Ascending aorta (tissue), 2 donors: ENCODE results near the gene SPIC. TPM values are rescaled to one million over a fixed set of nuclear protein-coding genes. Genes with fewer than 3 reads are reported as not detected.

Source experiments
- DNase-seq, 2 donors: peaks; one replicate each; pipeline ENCODE4 v3.0.0-alpha.2; 2019; ENCODE audit warnings: low spot score in 2 of 2
- H3K27ac ChIP-seq, 2 donors: fragments of 200-600 bp; sonication (generic); one replicate each; pipeline ENCODE4 v1.5.1; 2016 to 2017; ENCODE audit warnings: mild to moderate bottlenecking in 1 of 2
- H3K27me3 ChIP-seq: fragments of 200-600 bp; sonication (generic); one replicate; pipeline ENCODE4 v1.5.1; 2017
- H3K36me3 ChIP-seq, 2 donors: fragments of 200-600 bp; sonication (generic); one replicate each; pipeline ENCODE4 v1.5.1; 2016
- H3K4me1 ChIP-seq, 2 donors: fragments of 200-600 bp; sonication (generic); one replicate each; pipeline ENCODE4 v1.5.1; 2016 to 2017; ENCODE audit warnings: mild to moderate bottlenecking in 1 of 2
- H3K4me3 ChIP-seq, 2 donors: fragments of 200-600 bp; sonication (generic); one replicate each; pipeline ENCODE4 v1.5.1; 2016 to 2017; ENCODE audit warnings: mild to moderate bottlenecking in 1 of 2
- H3K9me3 ChIP-seq, 2 donors: fragments of 200-600 bp; sonication (generic); one replicate each; pipeline ENCODE4 v1.5.1; 2016
- intact Hi-C: fragments of 100-400 bp; cut with DNase I; formaldehyde crosslinking; loops from one replicate; pipeline ENCODE4 v1.15.1; 2023
- total RNA-seq: library from RNA; depleted of rRNA; stranded (reverse); fragments of >200 nt; gene quantifications from one replicate; pipeline ENCODE4 v1.1.0, GENCODE V29; 2016
- TF ChIP-seq, protein P1 (sequence below), 3 experiments: fragments of 200-600 bp in 2 of 3; fragments of 450-650 bp in 1 of 3; sonication (generic) in 2 of 3; IDR thresholded peaks; one replicate each; pipeline ENCODE4 v1.5.1; 2016 to 2019; ENCODE audit warnings: antibody characterized with exemption in 3 of 3, mild to moderate bottlenecking in 1 of 3, moderate library complexity in 1 of 3

The SPIC gene
- total RNA-seq, 1 donor from 2014 or later = not detected

DNA sequence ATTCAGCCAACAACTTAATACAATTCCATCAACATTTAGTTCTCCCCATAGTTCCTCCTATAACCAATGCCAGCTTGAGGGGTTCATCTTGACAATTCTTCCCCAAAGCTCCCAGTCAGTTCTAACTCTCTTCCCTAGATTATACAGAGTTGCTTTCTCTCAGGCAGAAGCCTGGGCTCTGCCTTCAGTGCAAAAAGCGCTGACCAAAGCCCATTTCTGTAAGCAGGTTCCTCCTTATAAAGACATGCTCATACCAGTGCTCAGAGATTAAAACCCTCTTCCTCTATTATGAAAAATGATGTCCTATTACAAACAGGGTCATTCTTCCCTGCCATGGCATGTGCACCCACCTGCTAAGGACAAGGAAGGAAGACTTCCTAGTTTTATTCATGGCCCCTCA, 16.2 kb downstream of the SPIC start:
- Histone ChIP-seq H3K27me3 (no peaks in the 10 kb centered on the region), H3K4me1 (no peaks in the 10 kb centered on the region), H3K36me3 (no peaks in the 10 kb centered on the region), H3K9me3 (no peaks in the 10 kb centered on the region), H3K27ac (no peak overlapping the region), H3K4me3 (no peak overlapping the region)
- DNase-seq = no peak
- TF ChIP-seq, protein P1, sequence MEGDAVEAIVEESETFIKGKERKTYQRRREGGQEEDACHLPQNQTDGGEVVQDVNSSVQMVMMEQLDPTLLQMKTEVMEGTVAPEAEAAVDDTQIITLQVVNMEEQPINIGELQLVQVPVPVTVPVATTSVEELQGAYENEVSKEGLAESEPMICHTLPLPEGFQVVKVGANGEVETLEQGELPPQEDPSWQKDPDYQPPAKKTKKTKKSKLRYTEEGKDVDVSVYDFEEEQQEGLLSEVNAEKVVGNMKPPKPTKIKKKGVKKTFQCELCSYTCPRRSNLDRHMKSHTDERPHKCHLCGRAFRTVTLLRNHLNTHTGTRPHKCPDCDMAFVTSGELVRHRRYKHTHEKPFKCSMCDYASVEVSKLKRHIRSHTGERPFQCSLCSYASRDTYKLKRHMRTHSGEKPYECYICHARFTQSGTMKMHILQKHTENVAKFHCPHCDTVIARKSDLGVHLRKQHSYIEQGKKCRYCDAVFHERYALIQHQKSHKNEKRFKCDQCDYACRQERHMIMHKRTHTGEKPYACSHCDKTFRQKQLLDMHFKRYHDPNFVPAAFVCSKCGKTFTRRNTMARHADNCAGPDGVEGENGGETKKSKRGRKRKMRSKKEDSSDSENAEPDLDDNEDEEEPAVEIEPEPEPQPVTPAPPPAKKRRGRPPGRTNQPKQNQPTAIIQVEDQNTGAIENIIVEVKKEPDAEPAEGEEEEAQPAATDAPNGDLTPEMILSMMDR (IDR thresholded peaks at IDR 0.05) = no peak
- intact Hi-C loops = no loop called here

DNA sequence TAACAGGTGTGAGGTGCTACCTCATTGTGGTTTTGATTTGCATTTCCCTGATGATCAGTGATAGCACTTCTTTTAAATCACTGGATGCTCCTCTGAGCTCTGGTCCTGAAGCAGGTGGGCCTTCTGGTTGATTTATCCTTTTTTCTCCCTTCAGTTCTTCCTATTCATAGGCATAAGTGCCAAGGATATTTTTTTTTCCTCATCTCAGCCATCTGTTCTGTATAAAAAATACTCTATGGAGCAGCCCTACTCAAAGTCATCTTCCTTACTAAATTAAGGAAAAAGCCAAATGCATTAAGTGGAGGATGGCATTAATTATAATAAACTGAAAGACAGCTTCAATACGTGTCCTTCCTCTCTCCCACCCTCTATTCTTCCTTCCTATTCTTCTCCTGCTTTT, 18.4 kb downstream of the SPIC start:
- Histone ChIP-seq H3K4me1 (no peaks in the 10 kb centered on the region), H3K27me3 (no peaks in the 10 kb centered on the region), H3K27ac (no peak overlapping the region), H3K9me3 (no peaks in the 10 kb centered on the region), H3K36me3 (no peaks in the 10 kb centered on the region), H3K4me3 (no peak overlapping the region)
- intact Hi-C loops = no loop called here
- TF ChIP-seq, protein P1 (IDR thresholded peaks at IDR 0.05) = no peak
- no peak for DNase-seq

DNA sequence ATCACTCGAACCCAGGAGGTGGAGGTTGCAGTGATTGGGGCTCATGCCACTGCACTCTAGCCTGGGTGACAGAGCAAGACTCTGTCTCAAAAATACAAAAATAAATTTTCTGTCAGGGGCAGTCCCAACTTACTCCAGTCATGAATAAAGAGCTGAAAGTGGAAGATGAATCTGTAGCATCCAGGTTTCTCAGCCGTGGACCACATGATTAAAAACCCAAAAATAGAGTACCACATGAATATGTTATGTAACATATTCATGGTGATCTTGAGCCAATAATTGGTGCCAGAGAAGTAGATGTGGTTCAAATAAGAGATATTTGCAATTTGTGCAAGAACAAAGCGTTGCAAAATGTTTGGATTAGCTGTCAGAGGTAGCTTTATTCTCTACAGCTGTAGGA, 23.1 kb downstream of the SPIC start:
- TF ChIP-seq, protein P1 (IDR thresholded peaks at IDR 0.05) = no peak
- no peak for DNase-seq
- Histone ChIP-seq H3K27ac (no peak overlapping the region), H3K36me3 (no peaks in the 10 kb centered on the region), H3K4me3 (no peak overlapping the region), H3K9me3 (no peaks in the 10 kb centered on the region), H3K4me1 (no peaks in the 10 kb centered on the region), H3K27me3 (no peaks in the 10 kb centered on the region)
- intact Hi-C loops = no loop called here

DNA sequence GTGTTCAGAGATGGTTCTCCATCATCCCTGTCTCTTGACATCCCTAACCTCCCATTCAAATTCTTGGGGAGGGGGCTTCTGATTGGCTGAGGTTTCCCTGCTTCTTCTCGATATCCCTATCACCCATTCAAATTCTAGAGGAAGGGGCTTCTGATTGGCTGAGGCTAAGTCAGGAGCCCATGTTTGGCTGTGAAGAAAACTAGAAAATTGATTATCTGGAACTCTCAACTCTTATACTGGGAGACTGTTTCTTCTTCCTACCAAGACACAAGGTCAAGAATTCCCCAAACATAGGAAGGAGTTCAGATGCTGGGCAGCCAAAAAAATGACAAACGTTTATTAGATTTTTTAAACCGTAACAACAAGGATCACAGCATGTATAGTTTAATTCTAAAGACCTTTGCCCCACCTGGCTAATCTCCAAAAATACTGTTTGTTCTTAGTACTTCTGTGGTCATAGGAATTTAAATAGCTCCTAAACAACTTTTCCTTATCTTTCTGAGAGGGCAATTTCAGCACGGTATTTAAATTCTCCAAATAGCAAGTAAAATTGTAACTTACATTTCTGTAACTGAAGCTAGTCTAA, 26.4 kb downstream of the SPIC start:
- TF ChIP-seq, protein P1 (IDR thresholded peaks at IDR 0.05) = no peak
- no peaks in the 10 kb centered on the region for H3K36me3 ChIP-seq
- intact Hi-C loops = no loop called here
- no peaks in the 10 kb centered on the region for H3K27me3 ChIP-seq
- H3K9me3 ChIP-seq = no peaks in the 10 kb centered on the region
- H3K4me3 ChIP-seq = no peak overlapping the region
- H3K27ac ChIP-seq = no peak overlapping the region
- H3K4me1 ChIP-seq = no peaks in the 10 kb centered on the region
- DNase-seq = no peak

GRCh38 chr12:101521136-101521535, 46.0 kb downstream of the SPIC start:
- H3K36me3 ChIP-seq = no peaks in the 10 kb centered on the region
- H3K27me3 ChIP-seq = no peaks in the 10 kb centered on the region
- H3K9me3 ChIP-seq = no peaks in the 10 kb centered on the region
- H3K4me3 ChIP-seq = no peak overlapping the region
- no peaks in the 10 kb centered on the region for H3K4me1 ChIP-seq
- no peak overlapping the region for H3K27ac ChIP-seq
- no peak for DNase-seq
- TF ChIP-seq, protein P1 (IDR thresholded peaks at IDR 0.05) = no peak
- intact Hi-C loops = no loop called here

DNA sequence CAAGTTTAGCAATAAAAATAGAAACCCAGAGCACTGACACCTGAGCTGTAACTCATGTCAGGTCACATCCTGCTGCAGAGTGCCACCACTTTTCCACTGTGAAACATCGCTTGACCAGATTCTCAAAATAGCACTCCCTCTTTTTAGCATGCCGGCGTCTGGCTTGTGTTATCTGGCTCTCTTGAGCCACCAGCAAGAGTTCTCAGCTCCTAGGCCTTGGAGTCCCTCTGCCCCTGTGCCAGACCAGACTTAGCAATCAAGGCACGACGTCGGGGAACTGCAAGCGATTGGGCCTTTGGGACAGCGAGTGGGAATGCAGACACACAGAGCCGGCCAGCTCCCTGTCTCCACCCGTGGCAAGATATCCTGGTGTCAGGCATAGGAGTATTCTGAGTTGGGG, 52.5 kb downstream of the SPIC start:
- Histone ChIP-seq H3K36me3 (no peaks in the 10 kb centered on the region), H3K27ac (no peak overlapping the region)

More for the DNA sequence above, 52.5 kb downstream of the SPIC start:
- TF ChIP-seq, protein P1 (IDR thresholded peaks at IDR 0.05) = no peak
- no peak for DNase-seq
- H3K4me1 ChIP-seq = no peaks in the 10 kb centered on the region
- no peaks in the 10 kb centered on the region for H3K9me3 ChIP-seq
- intact Hi-C loops = no loop called here
- H3K27me3 ChIP-seq = no peaks in the 10 kb centered on the region
- H3K4me3 ChIP-seq = no peak overlapping the region
